Hepatocyte (in vitro differentiated cells): Measurements from ENCODE around the gene FOXB2. TPM values are rescaled to one million over a fixed set of nuclear protein-coding genes. Genes with fewer than 3 reads are reported as not detected.

ENCODE experiments used
- DNase-seq: peaks from one replicate; pipeline ENCODE4 v3.0.0-alpha.2; 2016; ENCODE audit warnings: low spot score
- H2AFZ ChIP-seq: fragments of 200-600 bp; sonication (generic); 2 replicates; pipeline ENCODE4 v1.6.0; 2016; ENCODE audit warnings: antibody characterized with exemption, mild to moderate bottlenecking
- H3K27ac ChIP-seq: fragments of 200-600 bp; sonication (generic); 2 replicates; pipeline ENCODE4 v1.5.1; 2016; ENCODE audit warnings: mild to moderate bottlenecking
- H3K27me3 ChIP-seq: fragments of 200-600 bp; sonication (generic); 2 replicates; pipeline ENCODE4 v1.6.1; 2016
- H3K36me3 ChIP-seq: fragments of 200-600 bp; sonication (generic); replicated peaks from 2 replicates; pipeline ENCODE4 v1.5.1; 2016; ENCODE audit warnings: low read depth; ENCODE audit not compliant: insufficient read depth
- H3K4me1 ChIP-seq: fragments of 200-600 bp; sonication (generic); 2 replicates; pipeline ENCODE4 v1.5.1; 2016; ENCODE audit warnings: mild to moderate bottlenecking, moderate library complexity; ENCODE audit not compliant: insufficient read depth
- H3K4me2 ChIP-seq: fragments of 200-600 bp; sonication (generic); 2 replicates; pipeline ENCODE4 v1.6.0; 2016
- H3K4me3 ChIP-seq: fragments of 200-600 bp; sonication (generic); 2 replicates; pipeline ENCODE4 v1.5.1; 2016; ENCODE audit warnings: mild to moderate bottlenecking
- H3K79me2 ChIP-seq: fragments of 200-600 bp; sonication (generic); 2 replicates; pipeline ENCODE4 v1.6.0; 2017; ENCODE audit warnings: mild to moderate bottlenecking
- H3K9me2 ChIP-seq: fragments of 200-600 bp; sonication (generic); replicated peaks from 2 replicates; pipeline ENCODE4 v1.6.0; 2017; ENCODE audit warnings: mild to moderate bottlenecking; ENCODE audit not compliant: insufficient read depth
- H3K9me3 ChIP-seq: fragments of 200-600 bp; sonication (generic); 2 replicates; pipeline ENCODE4 v1.5.1; 2016; ENCODE audit warnings: low read depth, mild to moderate bottlenecking
- H4K20me1 ChIP-seq: fragments of 200-600 bp; sonication (generic); 2 replicates; pipeline ENCODE4 v1.6.0; 2016; ENCODE audit warnings: mild to moderate bottlenecking; ENCODE audit not compliant: insufficient read depth, poor library complexity, severe bottlenecking
- CTCF ChIP-seq: fragments of 200-600 bp; sonication (generic); IDR thresholded peaks from 2 replicates; pipeline ENCODE4 v1.5.1; 2016; ENCODE audit warnings: antibody characterized with exemption, mild to moderate bottlenecking; ENCODE audit not compliant: poor library complexity
- EZH2 ChIP-seq: fragments of 200-600 bp; sonication (generic); IDR thresholded peaks from 2 replicates; pipeline ENCODE4 v1.6.1; 2016; ENCODE audit warnings: antibody characterized with exemption, mild to moderate bottlenecking, borderline replicate concordance
- EZH2phosphoT487 ChIP-seq: fragments of 200-600 bp; sonication (generic); IDR thresholded peaks from one replicate; pipeline ENCODE4 v1.6.1; 2018; ENCODE audit warnings: antibody characterized with exemption, mild to moderate bottlenecking, low read depth, moderate library complexity; ENCODE audit not compliant: unreplicated experiment, severe bottlenecking
- WGBS: methylation state at CpG from one replicate; pipeline ENCODE4 v1.1.6; 2016; ENCODE audit warnings: low lambda C conversion rate; ENCODE audit errors: missing lambda C conversion rate; 5-methylcytosine and 5-hydroxymethylcytosine counted together
- polyA plus RNA-seq: library from polyadenylated mRNA; unstranded; fragments of >200 nt; fragmentation: Nextera tagmentation; extraction: Ambion mirVana; gene quantifications from 2 replicates; pipeline ENCODE4 v1.2.1, GENCODE V29; 2016
- total RNA-seq: library from RNA; depleted of rRNA; stranded (reverse); fragments of >200 nt; gene quantifications from 2 replicates; pipeline ENCODE4 v1.2.3, GENCODE V29; 2014

Gene FOXB2
- total and polyA plus RNA-seq, 2 experiments from 2014 or later = not detected

DNA sequence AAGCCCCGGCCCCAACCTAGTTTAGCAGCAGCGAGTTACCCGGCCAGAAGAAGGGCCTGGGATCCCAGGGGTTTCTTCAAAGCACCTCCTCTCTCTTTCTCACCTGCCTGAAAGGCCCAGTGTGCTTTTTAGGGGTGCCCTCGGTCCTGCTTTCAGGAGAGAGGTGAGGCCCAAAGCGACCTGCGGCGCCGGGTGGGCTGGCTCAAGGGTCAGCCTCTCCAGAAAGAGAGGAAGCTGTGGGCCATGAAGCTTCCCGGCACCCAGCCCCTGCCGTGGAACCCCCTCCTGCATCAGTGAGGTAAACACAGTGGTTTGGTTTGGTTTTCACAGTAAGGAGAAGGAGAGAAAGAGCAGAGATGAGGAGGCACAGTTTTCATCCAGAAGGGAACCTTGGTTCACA, 4.3 kb downstream of the FOXB2 start:
- Histone ChIP-seq H3K27ac (no peak overlapping the region), H3K4me3 (no peak overlapping the region), H2AFZ (no peak overlapping the region), H3K4me2 (no peak overlapping the region), H3K27me3 (peaks cover 84% of the 10 kb centered on the region), H3K9me3 (no peaks in the 10 kb centered on the region), H3K9me2 (no peaks in the 10 kb centered on the region), H3K79me2 (no peaks in the 10 kb centered on the region), H3K36me3 (no peaks in the 10 kb centered on the region), H4K20me1 (no peaks in the 10 kb centered on the region), H3K4me1 (peaks cover 9% of the 10 kb centered on the region)
- no peak for TF ChIP-seq EZH2
- no peak for TF ChIP-seq EZH2phosphoT487
- TF ChIP-seq CTCF = no peak
- DNase-seq = no peak
- WGBS = 82% methylated on average over 9 of the region's 10 CpGs

DNA sequence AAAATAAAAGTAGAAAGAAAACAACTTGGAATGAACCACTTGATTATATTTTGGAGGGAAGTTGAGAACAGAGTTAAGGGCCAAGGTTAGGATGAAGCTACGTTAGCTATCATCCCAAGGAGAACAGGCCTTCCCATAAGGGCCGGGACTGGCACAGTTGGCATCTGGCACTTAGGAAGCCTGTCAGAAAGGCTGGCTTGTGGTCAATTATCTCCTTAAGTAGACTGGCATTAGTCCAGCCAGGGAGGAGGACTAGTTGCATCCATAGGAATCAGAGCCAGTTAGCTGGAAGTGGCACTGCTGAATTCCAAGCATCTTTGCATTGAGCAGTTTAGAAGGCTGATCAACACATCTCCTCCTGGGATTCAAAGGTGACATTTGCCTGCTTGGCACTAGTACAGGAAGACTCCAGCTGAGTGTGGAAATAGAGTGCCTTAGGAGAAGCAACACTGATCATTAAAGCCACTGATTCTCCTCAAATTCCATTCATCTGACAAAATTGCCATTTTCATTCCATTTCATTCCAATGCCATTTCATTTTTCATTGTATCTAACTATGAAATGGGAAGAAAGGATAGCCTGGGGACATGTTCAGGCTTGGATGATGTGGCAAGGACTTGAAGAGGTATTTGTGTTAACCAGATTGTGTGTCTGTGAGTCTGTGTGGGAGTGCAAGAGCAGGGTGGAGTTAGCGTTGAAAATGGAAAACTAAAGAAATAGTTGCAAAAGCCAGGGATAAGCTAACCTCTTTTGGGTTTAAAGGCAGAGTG, 5.5 kb downstream of the FOXB2 start:
- H3K27me3 ChIP-seq = peaks cover 77% of the 10 kb centered on the region
- H3K27ac ChIP-seq = no peak overlapping the region
- no peaks in the 10 kb centered on the region for H3K9me3 ChIP-seq
- no peak for DNase-seq
- H4K20me1 ChIP-seq = no peaks in the 10 kb centered on the region
- H3K79me2 ChIP-seq = no peaks in the 10 kb centered on the region
- H3K36me3 ChIP-seq = no peaks in the 10 kb centered on the region
- H3K4me2 ChIP-seq = no peak overlapping the region
- H2AFZ ChIP-seq = no peak overlapping the region
- no peaks in the 10 kb centered on the region for H3K4me1 ChIP-seq
- WGBS = 85% methylated on average over 3 of the region's 3 CpGs
- H3K4me3 ChIP-seq = no peak overlapping the region
- no peaks in the 10 kb centered on the region for H3K9me2 ChIP-seq
- TF ChIP-seq EZH2phosphoT487 (no peak), CTCF (no peak), EZH2 (no peak)

DNA sequence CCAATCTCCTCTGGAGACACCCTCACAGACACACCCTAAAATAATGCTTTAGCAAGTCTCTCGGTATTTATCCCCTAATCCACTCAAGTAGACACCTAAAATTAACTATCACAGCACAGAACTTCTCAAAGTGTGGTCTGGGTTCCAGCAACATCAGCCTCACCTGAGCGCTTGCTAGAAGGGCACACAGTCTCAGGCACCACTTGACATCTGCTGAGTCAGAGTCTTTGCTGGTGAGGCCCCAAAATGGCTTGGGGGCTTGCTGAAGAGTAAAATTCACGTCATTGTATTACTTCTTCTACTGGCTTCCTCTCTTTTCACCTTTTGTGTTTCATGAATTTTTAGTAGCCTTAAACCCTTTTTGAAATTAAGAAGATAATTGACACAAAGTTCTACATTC, 9.0 kb downstream of the FOXB2 start:
- 46% methylated on average over 3 of the region's 3 CpGs for WGBS
- Histone ChIP-seq H3K4me2 (no peak overlapping the region), H3K27ac (no peak overlapping the region), H3K27me3 (peaks cover 54% of the 10 kb centered on the region), H3K9me2 (no peaks in the 10 kb centered on the region), H4K20me1 (no peaks in the 10 kb centered on the region), H3K79me2 (no peaks in the 10 kb centered on the region), H3K9me3 (no peaks in the 10 kb centered on the region), H3K4me3 (no peak overlapping the region), H3K4me1 (no peaks in the 10 kb centered on the region), H3K36me3 (no peaks in the 10 kb centered on the region), H2AFZ (no peak overlapping the region)
- TF ChIP-seq EZH2 (no peak), CTCF (no peak), EZH2phosphoT487 (no peak)
- no peak for DNase-seq
